GM23338 (cell line): ENCODE measurements around the gene KDM4B. TPM values are rescaled to one million over a fixed set of nuclear protein-coding genes. Genes with fewer than 3 reads are reported as not detected.
A peak's percentile ranks its signal among the peaks of the same experiment; 100 is the strongest.

ENCODE experiments used
- ATAC-seq: fragments of 200-7000 bp; cut with Tn5 transposase; 3 replicates; pipeline ENCODE4 v1.9.1; 2020
- DNase-seq: peaks from one replicate; pipeline ENCODE4 v3.0.0-alpha.2; 2015; ENCODE audit warnings: low spot score
- H2AFZ ChIP-seq: fragments of 200-600 bp; sonication (generic); 2 replicates; pipeline ENCODE4 v1.8.0; 2016; ENCODE audit warnings: antibody characterized with exemption, mild to moderate bottlenecking, moderate library complexity
- H3F3A ChIP-seq: fragments of 200-600 bp; sonication (generic); replicated peaks from 2 replicates; pipeline ENCODE4 v1.8.0; 2017; ENCODE audit warnings: antibody characterized with exemption, mixed run types, low read depth
- H3K27ac ChIP-seq: fragments of 200-600 bp; sonication (generic); 2 replicates; pipeline ENCODE4 v1.6.1; 2016; ENCODE audit warnings: low read depth
- H3K27me3 ChIP-seq: fragments of 200-600 bp; sonication (generic); 2 replicates; pipeline ENCODE4 v1.8.0; 2016; ENCODE audit warnings: mild to moderate bottlenecking, mixed run types, moderate library complexity; ENCODE audit not compliant: insufficient read depth
- H3K36me3 ChIP-seq: fragments of 200-600 bp; sonication (generic); 2 replicates; pipeline ENCODE4 v1.8.0; 2016; ENCODE audit warnings: mild to moderate bottlenecking; ENCODE audit not compliant: insufficient read depth
- H3K4me1 ChIP-seq: fragments of 200-600 bp; sonication (generic); 2 replicates; pipeline ENCODE4 v1.8.0; 2016; ENCODE audit warnings: mild to moderate bottlenecking, moderate library complexity; ENCODE audit not compliant: insufficient read depth
- H3K4me2 ChIP-seq: fragments of 200-600 bp; sonication (generic); 2 replicates; pipeline ENCODE4 v1.7.1; 2017; ENCODE audit warnings: mixed run types
- H3K4me3 ChIP-seq: fragments of 200-600 bp; sonication (generic); 2 replicates; pipeline ENCODE4 v1.6.1; 2016; ENCODE audit warnings: mixed run types
- H3K79me2 ChIP-seq: fragments of 200-600 bp; sonication (generic); replicated peaks from 2 replicates; pipeline ENCODE4 v1.8.0; 2017; ENCODE audit warnings: mild to moderate bottlenecking; ENCODE audit not compliant: insufficient read depth
- H3K9me2 ChIP-seq: fragments of 200-600 bp; sonication (generic); 2 replicates; pipeline ENCODE4 v1.8.0; 2017; ENCODE audit not compliant: insufficient read depth
- H4K20me1 ChIP-seq: fragments of 200-600 bp; sonication (generic); replicated peaks from 2 replicates; pipeline ENCODE4 v1.8.0; 2017; ENCODE audit warnings: mild to moderate bottlenecking; ENCODE audit not compliant: insufficient read depth
- H3K27ac Mint-ChIP-seq: 2 replicates; pipeline ENCODE4 v1.8.0; 2020; ENCODE audit warnings: inconsistent platforms, mild to moderate bottlenecking, moderate library complexity, mixed read lengths
- H3K27me3 Mint-ChIP-seq: 3 replicates; pipeline ENCODE4 v1.8.0; 2022; ENCODE audit warnings: low read depth, mild to moderate bottlenecking, moderate library complexity, mixed read lengths, inconsistent platforms; ENCODE audit not compliant: insufficient read depth, poor library complexity
- H3K36me3 Mint-ChIP-seq: 3 replicates; pipeline ENCODE4 v1.8.0; 2021; ENCODE audit warnings: low read depth, mild to moderate bottlenecking, inconsistent platforms, moderate library complexity, mixed read lengths
- H3K4me1 Mint-ChIP-seq: 3 replicates; pipeline ENCODE4 v1.8.0; 2020; ENCODE audit warnings: mild to moderate bottlenecking, inconsistent platforms, mixed read lengths
- H3K4me3 Mint-ChIP-seq: 3 replicates; pipeline ENCODE4 v1.8.0; 2021; ENCODE audit warnings: moderate library complexity, mild to moderate bottlenecking, inconsistent platforms, mixed read lengths
- H3K9me3 Mint-ChIP-seq: 3 replicates; pipeline ENCODE4 v1.8.0; 2020; ENCODE audit warnings: moderate library complexity, mild to moderate bottlenecking, inconsistent platforms, mixed read lengths
- JUNB ChIP-seq: IDR thresholded peaks from one replicate; pipeline ENCODE4 v1.6.1; 2016; ENCODE audit warnings: antibody characterized with exemption; ENCODE audit not compliant: unreplicated experiment
- ZNF462 ChIP-seq: fragments of 250-450 bp; sonication (Bioruptor Pico); IDR thresholded peaks from 2 replicates; pipeline ENCODE4 v1.5.0; 2020; ENCODE audit warnings: mild to moderate bottlenecking, moderate library complexity
- polyA plus RNA-seq: library from polyadenylated mRNA; unstranded; fragments of >200 nt; fragmentation: Nextera tagmentation; extraction: Ambion mirVana; gene quantifications from 2 replicates; pipeline ENCODE4 v1.2.1, GENCODE V29; 2016
- total RNA-seq: library from RNA; depleted of rRNA; stranded (reverse); fragments of >200 nt; shearing (Covaris generic); gene quantifications from 2 replicates; pipeline ENCODE4 v1.2.3, GENCODE V29; 2014

The KDM4B gene
- total and polyA plus RNA-seq, 2 experiments from 2014 or later = 9.1 to 27.6 TPM

GRCh38 chr19:5149932-5150901 lies 181.3 kb downstream of the KDM4B start:
- no peaks in the 10 kb centered on the region for H3K79me2 ChIP-seq
- no peak overlapping the region for H3K27ac ChIP-seq
- no peak for DNase-seq
- H3K9me3 Mint-ChIP-seq = no peaks in the 10 kb centered on the region
- peaks cover 18% of the 10 kb centered on the region for H3K4me1 Mint-ChIP-seq
- no peaks in the 10 kb centered on the region for H3K27me3 ChIP-seq
- TF ChIP-seq JUNB (no peak), ZNF462 (no peak)
- peak overlapping the region; percentile 49; the same call in 2 of the 3 replicates for H3K4me3 Mint-ChIP-seq
- H3K36me3 Mint-ChIP-seq = peaks cover 9% of the 10 kb centered on the region; the same call in 2 of the 3 replicates
- H2AFZ ChIP-seq = no peak overlapping the region
- H3K4me3 ChIP-seq = peak overlapping the region; percentile 35; the same call in 1 of the 2 replicates
- peak; percentile 30 for ATAC-seq
- no peaks in the 10 kb centered on the region for H3K9me2 ChIP-seq
- H3K27me3 Mint-ChIP-seq = peaks cover 16% of the 10 kb centered on the region
- 0 out of 2 replicates have a peak, but pooled peaks cover under 1% of the 10 kb centered on the region for H3K36me3 ChIP-seq
- peak overlapping the region; percentile 69; the same call in 1 of the 2 replicates for H3K4me2 ChIP-seq
- H3K4me1 ChIP-seq = peaks cover 7% of the 10 kb centered on the region
- H3F3A ChIP-seq = no peaks in the 10 kb centered on the region
- no peak overlapping the region for H3K27ac Mint-ChIP-seq
- H4K20me1 ChIP-seq = no peaks in the 10 kb centered on the region
